GM19452 (cell line): Measurements from ENCODE around the gene RPS19.
A peak's percentile ranks its signal among the peaks of the same experiment; 100 is the strongest.
"Not testable (repeated sequence)": the region's sequence is repeated elsewhere in the genome, so short reads cannot be mapped to it uniquely, and the experiment has no call there.

Source experiments
- ATAC-seq: cut with Tn5 transposase; IDR thresholded peaks from one replicate; pipeline ENCODE4 v1.9.1; 2021; ENCODE audit not compliant: unreplicated experiment

The RPS19 gene

GRCh38 chr19:41859213-41859617 is 840 bp upstream of the RPS19 start:
- no peak for ATAC-seq

- no peak for ATAC-seq
These were observed 512 bp downstream of the RPS19 start for GRCh38 chr19:41860419-41861115.

- ATAC-seq: no peak
These were observed 1.2 kb downstream of the RPS19 start for GRCh38 chr19:41861116-41861768.

GRCh38 chr19:41861846-41862245 is 1.8 kb downstream of the RPS19 start:
- no peak for ATAC-seq

- no peak for ATAC-seq
These were observed 2.5 kb downstream of the RPS19 start for GRCh38 chr19:41862445-41862986.

GRCh38 chr19:41863209-41863931 is 3.3 kb downstream of the RPS19 start:
- ATAC-seq: no peak

- ATAC-seq: no peak
These were observed 4.3 kb downstream of the RPS19 start for GRCh38 chr19:41864374-41864773.

- ATAC-seq: no peak
These were observed 6.2 kb downstream of the RPS19 start for GRCh38 chr19:41866284-41866683.

- ATAC-seq: no peak
These were observed 8.3 kb downstream of the RPS19 start for GRCh38 chr19:41868120-41868988.

GRCh38 chr19:41868989-41869300 is 8.9 kb downstream of the RPS19 start:
- ATAC-seq: no peak

- no peak for ATAC-seq
These were observed 9.4 kb downstream of the RPS19 start for GRCh38 chr19:41869374-41869955.

- no peak for ATAC-seq
These were observed 10.4 kb downstream of the RPS19 start for GRCh38 chr19:41870401-41870873.

- ATAC-seq: peak; percentile 46
These were observed 11.7 kb downstream of the RPS19 start for GRCh38 chr19:41871573-41872383.

- no peak for ATAC-seq
These were observed 12.3 kb downstream of the RPS19 start for GRCh38 chr19:41872384-41872774.

GRCh38 chr19:41872775-41873647 is 13.0 kb downstream of the RPS19 start:
- no peak for ATAC-seq

GRCh38 chr19:41875973-41876372 is 15.9 kb downstream of the RPS19 start:
- not testable (repeated sequence) for ATAC-seq

GRCh38 chr19:41876847-41877832 is 17.1 kb downstream of the RPS19 start, which contains the start of gene CD79A:
Gene CD79A, plus strand, starts transcription at chr19:41877279. Its CDS starts 26 bp downstream, at chr19:41877305.
- peak; percentile 59 for ATAC-seq
